ENCODE results near the gene KRTAP10-12. TPM values are rescaled to one million over a fixed set of nuclear protein-coding genes. Genes with fewer than 3 reads are reported as not detected.

The KRTAP10-12 gene
- total RNA-seq, 1 experiment from 2014 or later = not detected

DNA sequence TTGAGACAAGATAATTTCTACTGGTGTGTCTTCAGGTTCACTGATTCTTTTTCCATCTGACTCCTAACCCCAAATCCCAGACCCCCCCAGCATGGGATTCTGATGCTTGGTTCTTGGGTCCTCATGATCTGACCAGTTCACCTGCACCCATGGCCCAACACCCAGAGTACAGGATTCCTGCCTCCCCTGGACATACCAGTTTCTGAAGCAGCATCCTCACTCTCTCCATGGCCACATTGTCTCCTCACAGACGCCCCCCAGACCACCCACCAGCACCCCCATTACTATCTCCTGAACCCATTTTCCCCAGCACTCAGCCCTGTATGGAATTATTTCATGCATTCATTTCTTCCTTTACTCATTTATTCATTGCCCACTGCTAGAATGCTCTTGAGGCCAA is 40.1 kb upstream of the KRTAP10-12 start:
- Mint-ChIP-seq H3K4me3 (ENCODE audit: unreplicated experiment) (no peak overlapping the region), H3K27me3 (ENCODE audit: insufficient read depth, unreplicated experiment) (peaks cover 7% of the 10 kb centered on the region), H3K27ac (ENCODE audit: unreplicated experiment) (no peak overlapping the region), H3K36me3 (ENCODE audit: insufficient read depth, unreplicated experiment) (no peaks in the 10 kb centered on the region), H3K4me1 (ENCODE audit: low read depth, unreplicated experiment) (no peaks in the 10 kb centered on the region), H3K9me3 (ENCODE audit: unreplicated experiment) (peaks cover 8% of the 10 kb centered on the region)
- intact Hi-C loops (cut with micrococcal nuclease; ENCODE audit: unreplicated experiment) = no loop called here
- Histone ChIP-seq H3K9me3 (0 out of 2 replicates have a peak, but pooled peaks cover 2% of the 10 kb centered on the region), H3K4me3 (ENCODE audit: low read depth, low read length) (no peak overlapping the region), H3K4me1 (no peaks in the 10 kb centered on the region), H3K27me3 (replicated peaks; ENCODE audit: control insufficient read depth, insufficient read depth, low read length) (no peaks in the 10 kb centered on the region), H3K36me3 (ENCODE audit: control insufficient read depth, insufficient read depth, low read length) (no peaks in the 10 kb centered on the region)
- TF ChIP-seq, protein P1, sequence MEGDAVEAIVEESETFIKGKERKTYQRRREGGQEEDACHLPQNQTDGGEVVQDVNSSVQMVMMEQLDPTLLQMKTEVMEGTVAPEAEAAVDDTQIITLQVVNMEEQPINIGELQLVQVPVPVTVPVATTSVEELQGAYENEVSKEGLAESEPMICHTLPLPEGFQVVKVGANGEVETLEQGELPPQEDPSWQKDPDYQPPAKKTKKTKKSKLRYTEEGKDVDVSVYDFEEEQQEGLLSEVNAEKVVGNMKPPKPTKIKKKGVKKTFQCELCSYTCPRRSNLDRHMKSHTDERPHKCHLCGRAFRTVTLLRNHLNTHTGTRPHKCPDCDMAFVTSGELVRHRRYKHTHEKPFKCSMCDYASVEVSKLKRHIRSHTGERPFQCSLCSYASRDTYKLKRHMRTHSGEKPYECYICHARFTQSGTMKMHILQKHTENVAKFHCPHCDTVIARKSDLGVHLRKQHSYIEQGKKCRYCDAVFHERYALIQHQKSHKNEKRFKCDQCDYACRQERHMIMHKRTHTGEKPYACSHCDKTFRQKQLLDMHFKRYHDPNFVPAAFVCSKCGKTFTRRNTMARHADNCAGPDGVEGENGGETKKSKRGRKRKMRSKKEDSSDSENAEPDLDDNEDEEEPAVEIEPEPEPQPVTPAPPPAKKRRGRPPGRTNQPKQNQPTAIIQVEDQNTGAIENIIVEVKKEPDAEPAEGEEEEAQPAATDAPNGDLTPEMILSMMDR (IDR thresholded peaks at IDR 0.05; ENCODE audit: insufficient read depth in 1 of 2, low read depth in 1 of 2, low read length in 1 of 2, severe bottlenecking in 1 of 2, unreplicated experiment in 1 of 2) = no peak
- DNase-seq = no peak
- CTCF ChIA-PET = no interaction called here
- POLR2A ChIA-PET = no interaction called here
- no TSS peak for BruUV-seq (replicated peaks)

DNA sequence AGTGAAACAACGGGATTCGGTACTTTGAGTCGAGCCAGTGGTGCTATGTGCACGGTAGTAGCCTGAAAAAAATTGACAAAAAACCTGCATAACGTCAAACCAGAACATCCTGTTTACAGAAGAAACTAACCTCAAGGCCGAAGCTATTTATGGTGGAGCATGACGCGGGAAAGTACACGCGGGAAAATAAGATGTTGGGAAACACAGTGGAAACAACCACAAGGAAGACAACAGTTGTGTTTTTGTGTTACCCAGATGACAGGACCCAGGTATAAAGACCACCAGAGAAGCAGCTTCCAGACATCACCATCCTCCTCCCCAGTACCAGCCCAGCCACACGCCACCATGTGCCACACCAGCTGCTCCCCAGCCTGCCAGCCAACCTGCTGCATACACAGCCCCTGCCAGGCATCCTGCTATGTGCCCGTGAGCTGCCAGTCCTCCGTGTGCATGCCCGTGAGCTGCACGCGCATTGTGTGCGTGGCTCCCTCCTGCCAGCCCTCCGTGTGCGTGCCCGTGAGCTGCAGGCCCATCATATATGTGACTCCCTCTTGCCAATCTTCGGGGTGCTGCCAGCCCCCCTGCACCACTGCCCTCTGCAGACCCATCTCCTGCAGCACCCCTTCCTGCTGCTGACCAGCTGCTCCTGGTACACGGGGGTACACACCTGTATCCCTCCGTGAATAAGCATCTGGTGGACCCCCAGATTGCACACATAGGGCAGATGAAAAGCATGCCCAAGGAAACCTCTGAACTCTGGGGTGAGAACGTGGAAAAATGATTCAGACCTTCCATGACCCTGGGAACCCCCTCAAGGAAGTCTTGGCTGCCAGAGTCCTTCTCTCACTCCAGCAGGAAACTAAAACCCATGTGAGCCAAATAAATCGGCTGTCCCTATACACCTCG is 39.1 kb upstream of the KRTAP10-12 start, which contains the start of gene KRTAP12-3:
Gene KRTAP12-3 (plus strand): TSS at position 298 of the 906 bp plus-strand sequence. CDS start 48 bp downstream, at position 346.
- DNase-seq = no peak
- intact Hi-C loops (cut with micrococcal nuclease; ENCODE audit: unreplicated experiment) = no loop called here
- Histone ChIP-seq H3K9me3 (peaks cover 5% of the 10 kb centered on the region; the same call in 1 of the 2 replicates), H3K27me3 (replicated peaks; ENCODE audit: control insufficient read depth, insufficient read depth, low read length) (no peaks in the 10 kb centered on the region), H3K36me3 (ENCODE audit: control insufficient read depth, insufficient read depth, low read length) (no peaks in the 10 kb centered on the region), H3K4me1 (no peaks in the 10 kb centered on the region), H3K4me3 (ENCODE audit: low read depth, low read length) (no peak within 1 kb of the TSS)
- H3K4me3 Mint-ChIP-seq (ENCODE audit: unreplicated experiment) = no peak within 1 kb of the TSS
- peaks cover 18% of the 10 kb centered on the region for H3K9me3 Mint-ChIP-seq (ENCODE audit: unreplicated experiment)
- no peaks in the 10 kb centered on the region for H3K4me1 Mint-ChIP-seq (ENCODE audit: low read depth, unreplicated experiment)
- POLR2A ChIA-PET = no interaction called here
- no peak within 1 kb of the TSS for H3K27ac Mint-ChIP-seq (ENCODE audit: unreplicated experiment)
- H3K36me3 Mint-ChIP-seq (ENCODE audit: insufficient read depth, unreplicated experiment) = no peaks in the 10 kb centered on the region
- peaks cover 7% of the 10 kb centered on the region for H3K27me3 Mint-ChIP-seq (ENCODE audit: insufficient read depth, unreplicated experiment)
- TF ChIP-seq, protein P1 (IDR thresholded peaks at IDR 0.05; ENCODE audit: insufficient read depth in 1 of 2, low read depth in 1 of 2, low read length in 1 of 2, severe bottlenecking in 1 of 2, unreplicated experiment in 1 of 2) = no peak
- CTCF ChIA-PET = no interaction called here
- no TSS peak for BruUV-seq (replicated peaks)

DNA sequence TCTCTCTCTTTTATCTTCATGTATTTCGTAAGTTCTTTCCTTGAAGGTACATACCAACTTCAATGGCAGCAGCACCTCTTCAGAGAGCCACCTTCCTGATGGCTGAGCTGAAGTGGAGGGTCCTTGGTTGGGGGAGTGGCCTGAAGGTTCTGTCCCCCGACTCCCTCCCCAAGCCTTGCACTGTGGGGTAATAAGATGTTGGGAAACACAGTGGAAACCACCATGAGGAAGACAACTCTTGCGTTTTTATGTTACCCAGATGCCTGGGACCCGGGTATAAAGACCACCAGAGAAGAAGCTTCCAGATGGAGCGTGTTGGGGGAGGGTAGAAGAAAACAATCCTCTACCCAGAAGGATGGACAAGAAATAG is 38.4 kb upstream of the KRTAP10-12 start:
- no peak for DNase-seq
- Histone ChIP-seq H3K9me3 (peaks cover 5% of the 10 kb centered on the region; the same call in 1 of the 2 replicates), H3K4me3 (ENCODE audit: low read depth, low read length) (no peak overlapping the region), H3K27me3 (replicated peaks; ENCODE audit: control insufficient read depth, insufficient read depth, low read length) (no peaks in the 10 kb centered on the region), H3K36me3 (ENCODE audit: control insufficient read depth, insufficient read depth, low read length) (no peaks in the 10 kb centered on the region), H3K4me1 (no peaks in the 10 kb centered on the region)
- Mint-ChIP-seq H3K9me3 (ENCODE audit: unreplicated experiment) (peaks cover 18% of the 10 kb centered on the region), H3K27ac (ENCODE audit: unreplicated experiment) (no peak overlapping the region), H3K36me3 (ENCODE audit: insufficient read depth, unreplicated experiment) (no peaks in the 10 kb centered on the region), H3K27me3 (ENCODE audit: insufficient read depth, unreplicated experiment) (peaks cover 7% of the 10 kb centered on the region), H3K4me1 (ENCODE audit: low read depth, unreplicated experiment) (no peaks in the 10 kb centered on the region), H3K4me3 (ENCODE audit: unreplicated experiment) (no peak overlapping the region)
- no TSS peak for BruUV-seq (replicated peaks)
- ChIA-PET POLR2A (no interaction called here), CTCF (no interaction called here)
- TF ChIP-seq, protein P1 (IDR thresholded peaks at IDR 0.05; ENCODE audit: insufficient read depth in 1 of 2, low read depth in 1 of 2, low read length in 1 of 2, severe bottlenecking in 1 of 2, unreplicated experiment in 1 of 2) = no peak
- intact Hi-C loops (cut with micrococcal nuclease; ENCODE audit: unreplicated experiment) = no loop called here

Measured in Caco-2 (cell line).